ENCODE results near the gene RYR1. TPM values are rescaled to one million over a fixed set of nuclear protein-coding genes. Genes with fewer than 3 reads are reported as not detected.
"Not testable (repeated sequence)": the region's sequence is repeated elsewhere in the genome, so short reads cannot be mapped to it uniquely, and the experiment has no call there.

The RYR1 gene
- total RNA-seq, 1 donor = 0.10 TPM

GRCh38 chr19:38452430-38453366 is 19.2 kb downstream of the RYR1 start:
- Histone ChIP-seq H3K9me3 (ENCODE audit: low read depth, low read length) (no peaks in the 10 kb centered on the region), H3K4me1 (ENCODE audit: insufficient read depth, low read length) (no peaks in the 10 kb centered on the region), H3K27me3 (ENCODE audit: insufficient read depth, low read length) (no peaks in the 10 kb centered on the region), H3K4me3 (ENCODE audit: low read length) (no peak overlapping the region)

- Histone ChIP-seq H3K9me3 (ENCODE audit: low read depth, low read length) (no peaks in the 10 kb centered on the region), H3K27me3 (ENCODE audit: insufficient read depth, low read length) (no peaks in the 10 kb centered on the region), H3K4me1 (ENCODE audit: insufficient read depth, low read length) (no peaks in the 10 kb centered on the region), H3K4me3 (ENCODE audit: low read length) (no peak overlapping the region)
Measured at GRCh38 chr19:38453596-38453995, 20.1 kb downstream of the RYR1 start.

- H3K9me3 ChIP-seq (ENCODE audit: low read depth, low read length) = no peaks in the 10 kb centered on the region
- no peaks in the 10 kb centered on the region for H3K4me1 ChIP-seq (ENCODE audit: insufficient read depth, low read length)
- no peak overlapping the region for H3K4me3 ChIP-seq (ENCODE audit: low read length)
- H3K27me3 ChIP-seq (ENCODE audit: insufficient read depth, low read length) = no peaks in the 10 kb centered on the region
Measured at GRCh38 chr19:38455031-38455430, 21.5 kb downstream of the RYR1 start.

GRCh38 chr19:38457202-38457601 is 23.7 kb downstream of the RYR1 start:
- H3K4me3 ChIP-seq (ENCODE audit: low read length) = no peak overlapping the region
- no peaks in the 10 kb centered on the region for H3K9me3 ChIP-seq (ENCODE audit: low read depth, low read length)
- no peaks in the 10 kb centered on the region for H3K27me3 ChIP-seq (ENCODE audit: insufficient read depth, low read length)
- H3K4me1 ChIP-seq (ENCODE audit: insufficient read depth, low read length) = no peaks in the 10 kb centered on the region

GRCh38 chr19:38457690-38458405 is 24.4 kb downstream of the RYR1 start:
- Histone ChIP-seq H3K9me3 (ENCODE audit: low read depth, low read length) (no peaks in the 10 kb centered on the region), H3K4me3 (ENCODE audit: low read length) (no peak overlapping the region), H3K27me3 (ENCODE audit: insufficient read depth, low read length) (no peaks in the 10 kb centered on the region), H3K4me1 (ENCODE audit: insufficient read depth, low read length) (no peaks in the 10 kb centered on the region)

- H3K27me3 ChIP-seq (ENCODE audit: insufficient read depth, low read length) = no peaks in the 10 kb centered on the region
- no peaks in the 10 kb centered on the region for H3K9me3 ChIP-seq (ENCODE audit: low read depth, low read length)
- H3K4me1 ChIP-seq (ENCODE audit: insufficient read depth, low read length) = no peaks in the 10 kb centered on the region
- H3K4me3 ChIP-seq (ENCODE audit: low read length) = no peak overlapping the region
Measured at GRCh38 chr19:38458991-38459390, 25.5 kb downstream of the RYR1 start.

- no peaks in the 10 kb centered on the region for H3K9me3 ChIP-seq (ENCODE audit: low read depth, low read length)
- H3K4me3 ChIP-seq (ENCODE audit: low read length) = no peak overlapping the region
- no peaks in the 10 kb centered on the region for H3K4me1 ChIP-seq (ENCODE audit: insufficient read depth, low read length)
- H3K27me3 ChIP-seq (ENCODE audit: insufficient read depth, low read length) = no peaks in the 10 kb centered on the region
Measured at GRCh38 chr19:38463365-38463764, 29.9 kb downstream of the RYR1 start.

- Histone ChIP-seq H3K4me1 (ENCODE audit: insufficient read depth, low read length) (no peaks in the 10 kb centered on the region), H3K27me3 (ENCODE audit: insufficient read depth, low read length) (no peaks in the 10 kb centered on the region), H3K9me3 (ENCODE audit: low read depth, low read length) (no peaks in the 10 kb centered on the region), H3K4me3 (ENCODE audit: low read length) (no peak overlapping the region)
Measured at GRCh38 chr19:38464421-38465082, 31.1 kb downstream of the RYR1 start.

- Histone ChIP-seq H3K4me1 (ENCODE audit: insufficient read depth, low read length) (no peaks in the 10 kb centered on the region), H3K27me3 (ENCODE audit: insufficient read depth, low read length) (no peaks in the 10 kb centered on the region), H3K4me3 (ENCODE audit: low read length) (no peak overlapping the region), H3K9me3 (ENCODE audit: low read depth, low read length) (no peaks in the 10 kb centered on the region)
Measured at GRCh38 chr19:38466050-38466449, 32.6 kb downstream of the RYR1 start.

- Histone ChIP-seq H3K4me1 (ENCODE audit: insufficient read depth, low read length) (no peaks in the 10 kb centered on the region), H3K27me3 (ENCODE audit: insufficient read depth, low read length) (no peaks in the 10 kb centered on the region), H3K9me3 (ENCODE audit: low read depth, low read length) (no peaks in the 10 kb centered on the region), H3K4me3 (ENCODE audit: low read length) (no peak overlapping the region)
Measured at GRCh38 chr19:38467541-38468525, 34.3 kb downstream of the RYR1 start.

GRCh38 chr19:38469151-38469550 is 35.7 kb downstream of the RYR1 start:
- H3K27me3 ChIP-seq (ENCODE audit: insufficient read depth, low read length) = no peaks in the 10 kb centered on the region
- H3K4me1 ChIP-seq (ENCODE audit: insufficient read depth, low read length) = no peaks in the 10 kb centered on the region
- no peaks in the 10 kb centered on the region for H3K9me3 ChIP-seq (ENCODE audit: low read depth, low read length)
- H3K4me3 ChIP-seq (ENCODE audit: low read length) = no peak overlapping the region

GRCh38 chr19:38470788-38471480 is 37.4 kb downstream of the RYR1 start:
- Histone ChIP-seq H3K9me3 (ENCODE audit: low read depth, low read length) (no peaks in the 10 kb centered on the region), H3K27me3 (ENCODE audit: insufficient read depth, low read length) (no peaks in the 10 kb centered on the region), H3K4me1 (ENCODE audit: insufficient read depth, low read length) (no peaks in the 10 kb centered on the region), H3K4me3 (ENCODE audit: low read length) (no peak overlapping the region)

GRCh38 chr19:38472725-38473124 is 39.2 kb downstream of the RYR1 start:
- H3K27me3 ChIP-seq (ENCODE audit: insufficient read depth, low read length); H3K4me3 ChIP-seq (ENCODE audit: low read length); H3K4me1 ChIP-seq (ENCODE audit: insufficient read depth, low read length); H3K9me3 ChIP-seq (ENCODE audit: low read depth, low read length): not testable (repeated sequence)

GRCh38 chr19:38473201-38473600 is 39.7 kb downstream of the RYR1 start:
- no peaks in the 10 kb centered on the region for H3K9me3 ChIP-seq (ENCODE audit: low read depth, low read length)
- no peaks in the 10 kb centered on the region for H3K27me3 ChIP-seq (ENCODE audit: insufficient read depth, low read length)
- no peaks in the 10 kb centered on the region for H3K4me1 ChIP-seq (ENCODE audit: insufficient read depth, low read length)
- H3K4me3 ChIP-seq (ENCODE audit: low read length) = no peak overlapping the region
